ENCODE measurements around the gene INPP5D.

INPP5D gene

DNA sequence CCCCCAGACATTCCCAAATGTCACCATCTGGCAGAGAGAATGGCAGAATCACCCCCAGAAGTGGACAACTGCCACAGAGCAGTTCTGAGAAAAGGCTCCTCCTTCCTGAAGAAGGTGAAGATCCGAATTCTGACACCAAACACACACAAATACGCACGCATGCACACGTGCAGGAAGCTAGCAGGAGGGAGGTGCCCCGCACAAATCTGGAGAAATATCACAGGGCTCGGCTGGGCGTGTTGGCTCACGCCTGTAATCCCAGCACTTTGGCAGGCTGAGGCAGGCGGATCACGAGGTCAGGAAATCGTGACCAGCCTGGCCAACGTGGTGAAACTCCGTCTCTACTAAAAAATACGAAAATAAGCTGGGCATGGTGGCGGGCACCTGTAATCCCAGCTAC, 152.9 kb downstream of the INPP5D start:
- POLR2A ChIA-PET (ENCODE audit: low non-redundant PET), result no interaction called here
- H3K27ac ChIP-seq, result peak overlapping the region; percentile 93
- DNase-seq (ENCODE audit: low spot score), result peak; percentile 59
- CTCF ChIA-PET, result interaction anchor here (0.5 kb wide), 1 partner anchor 593 kb away, joined by 3 read pairs; no protein-coding TSS in a partner anchor
- TF ChIP-seq, protein P1, sequence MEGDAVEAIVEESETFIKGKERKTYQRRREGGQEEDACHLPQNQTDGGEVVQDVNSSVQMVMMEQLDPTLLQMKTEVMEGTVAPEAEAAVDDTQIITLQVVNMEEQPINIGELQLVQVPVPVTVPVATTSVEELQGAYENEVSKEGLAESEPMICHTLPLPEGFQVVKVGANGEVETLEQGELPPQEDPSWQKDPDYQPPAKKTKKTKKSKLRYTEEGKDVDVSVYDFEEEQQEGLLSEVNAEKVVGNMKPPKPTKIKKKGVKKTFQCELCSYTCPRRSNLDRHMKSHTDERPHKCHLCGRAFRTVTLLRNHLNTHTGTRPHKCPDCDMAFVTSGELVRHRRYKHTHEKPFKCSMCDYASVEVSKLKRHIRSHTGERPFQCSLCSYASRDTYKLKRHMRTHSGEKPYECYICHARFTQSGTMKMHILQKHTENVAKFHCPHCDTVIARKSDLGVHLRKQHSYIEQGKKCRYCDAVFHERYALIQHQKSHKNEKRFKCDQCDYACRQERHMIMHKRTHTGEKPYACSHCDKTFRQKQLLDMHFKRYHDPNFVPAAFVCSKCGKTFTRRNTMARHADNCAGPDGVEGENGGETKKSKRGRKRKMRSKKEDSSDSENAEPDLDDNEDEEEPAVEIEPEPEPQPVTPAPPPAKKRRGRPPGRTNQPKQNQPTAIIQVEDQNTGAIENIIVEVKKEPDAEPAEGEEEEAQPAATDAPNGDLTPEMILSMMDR (conservative IDR thresholded peaks at IDR 0.05; ENCODE audit: low read depth), result no peak

DNA sequence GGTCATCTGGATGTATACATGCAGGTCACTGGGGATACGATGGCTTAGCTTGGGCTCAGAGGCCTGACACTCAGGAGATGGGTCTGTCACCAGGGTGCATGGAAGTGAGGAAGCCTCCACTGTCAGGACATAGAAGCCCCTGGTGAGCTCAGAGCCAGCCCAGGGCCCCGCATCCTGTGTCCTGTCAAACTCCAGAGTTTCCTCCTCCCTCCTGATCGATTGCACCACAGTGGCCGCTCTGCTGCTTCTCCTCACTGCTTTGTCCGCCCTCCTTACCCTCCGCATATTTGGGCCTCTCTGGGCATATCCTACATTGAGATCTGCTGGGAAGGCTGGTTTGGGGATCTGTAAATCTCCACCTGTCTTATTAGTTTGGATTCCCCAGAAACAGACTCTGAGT, 153.8 kb downstream of the INPP5D start:
- DNase-seq (ENCODE audit: low spot score), result no peak
- ChIA-PET POLR2A (ENCODE audit: low non-redundant PET) (no interaction called here), CTCF (no interaction called here)
- H3K27ac ChIP-seq, result peak overlapping the region; percentile 93
- TF ChIP-seq, protein P1 (conservative IDR thresholded peaks at IDR 0.05; ENCODE audit: low read depth), result no peak

DNA sequence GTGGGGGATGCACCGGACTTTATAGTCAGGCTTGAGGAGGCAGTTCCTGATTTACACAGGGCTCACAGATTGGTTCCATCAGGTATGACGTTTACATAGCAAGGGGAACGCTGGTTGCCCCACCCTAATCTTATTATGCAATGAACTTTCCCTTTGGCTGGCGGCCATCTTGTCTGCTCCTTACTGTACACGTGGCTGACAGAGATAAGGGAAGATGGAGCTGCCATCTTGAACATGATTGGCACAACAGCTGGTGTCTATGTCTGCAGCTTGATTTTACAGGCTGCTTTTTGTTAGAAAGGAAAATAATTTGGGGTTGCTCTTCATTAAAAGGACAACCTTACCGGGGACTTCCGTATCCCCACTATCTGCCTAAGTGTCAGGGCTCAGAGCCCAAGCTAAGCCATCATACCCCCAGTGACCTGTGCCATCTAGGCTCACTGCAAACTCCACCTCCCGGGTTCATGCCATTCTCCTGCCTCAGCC, 157.8 kb downstream of the INPP5D start:
- TF ChIP-seq, protein P1 (conservative IDR thresholded peaks at IDR 0.05; ENCODE audit: low read depth), result no peak
- POLR2A ChIA-PET (ENCODE audit: low non-redundant PET), result no interaction called here
- CTCF ChIA-PET, result no interaction called here
- DNase-seq (ENCODE audit: low spot score), result no peak
- H3K27ac ChIP-seq, result no peak overlapping the region

DNA sequence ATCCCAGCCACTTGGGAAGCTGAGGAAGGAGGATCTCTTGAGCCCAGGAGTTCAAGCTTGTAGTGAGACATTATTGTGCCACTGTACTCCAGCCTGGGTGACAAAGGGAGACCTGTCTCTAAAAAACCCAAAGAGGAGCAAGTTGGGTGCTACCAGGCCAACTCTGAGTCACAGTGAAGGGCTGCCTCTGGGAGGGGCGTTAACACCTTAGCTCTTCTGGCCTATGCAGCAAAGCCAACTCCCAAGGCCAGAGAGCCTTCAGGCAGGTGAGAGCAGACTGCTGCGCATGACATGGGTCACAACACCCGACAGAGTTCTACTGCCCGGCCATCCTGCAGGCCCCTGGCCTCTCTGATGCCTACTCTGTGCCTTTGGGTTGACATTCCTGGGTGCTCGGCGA, 158.7 kb downstream of the INPP5D start:
- CTCF ChIA-PET, result no interaction called here
- POLR2A ChIA-PET (ENCODE audit: low non-redundant PET), result no interaction called here
- no peak for DNase-seq (ENCODE audit: low spot score)
- TF ChIP-seq, protein P1 (conservative IDR thresholded peaks at IDR 0.05; ENCODE audit: low read depth), result no peak
- H3K27ac ChIP-seq, result no peak overlapping the region

DNA sequence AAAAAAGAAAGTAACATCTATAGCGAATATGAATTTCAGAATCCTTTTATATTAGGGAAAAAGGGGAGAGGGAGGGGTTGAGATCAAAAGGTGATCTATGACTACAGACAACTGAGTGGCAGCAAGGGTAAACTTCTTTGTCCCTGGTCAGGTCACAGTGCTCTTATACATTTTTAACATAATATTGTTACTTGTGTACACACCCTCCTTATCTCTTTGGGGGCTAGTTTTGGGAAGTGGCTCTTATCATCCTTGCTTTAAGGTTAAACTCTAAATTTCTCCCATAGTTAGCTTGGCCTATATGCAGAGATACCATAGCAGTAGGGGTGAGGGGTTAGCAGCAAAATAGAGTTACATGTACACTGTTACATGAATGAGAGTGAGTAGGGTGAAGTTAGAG, 159.7 kb downstream of the INPP5D start:
- no peak overlapping the region for H3K27ac ChIP-seq
- DNase-seq (ENCODE audit: low spot score), result no peak
- ChIA-PET CTCF (no interaction called here), POLR2A (ENCODE audit: low non-redundant PET) (no interaction called here)
- TF ChIP-seq, protein P1 (conservative IDR thresholded peaks at IDR 0.05; ENCODE audit: low read depth), result no peak

DNA sequence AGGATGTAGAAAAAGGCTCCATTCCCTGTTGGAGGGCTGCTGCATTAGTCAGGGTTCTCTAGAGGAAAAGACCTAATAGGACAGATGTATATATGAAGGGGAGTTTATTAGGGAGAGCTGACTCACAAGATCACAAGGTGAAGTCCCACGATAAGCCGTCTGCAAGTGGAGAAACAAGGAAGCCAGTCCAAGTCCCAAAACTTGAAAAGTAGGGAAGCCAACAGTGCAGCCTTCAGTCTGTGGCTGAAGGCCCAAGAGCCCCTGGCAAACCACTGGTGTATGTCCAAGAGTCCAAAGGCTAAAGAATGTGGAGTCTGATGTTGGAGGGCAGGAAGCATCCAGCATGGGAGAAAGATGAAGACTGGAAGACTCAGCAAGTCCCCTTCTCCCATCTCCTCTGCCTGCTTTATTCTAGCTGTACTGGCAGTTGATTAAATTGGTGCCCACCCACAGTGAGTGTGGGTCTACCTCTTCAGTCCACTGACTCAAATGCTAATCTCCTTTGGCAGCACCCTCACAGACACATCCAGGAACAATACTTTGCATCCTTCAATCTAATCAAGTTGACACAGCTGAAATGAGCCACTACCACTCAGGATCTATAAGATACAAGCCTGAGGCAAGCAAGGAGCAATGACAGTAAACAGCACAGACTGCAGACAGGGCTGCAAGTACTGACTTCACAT, 161.4 kb downstream of the INPP5D start:
- TF ChIP-seq, protein P1 (conservative IDR thresholded peaks at IDR 0.05; ENCODE audit: low read depth), result no peak
- DNase-seq (ENCODE audit: low spot score), result no peak
- ChIA-PET CTCF (interaction anchor here (0.6 kb wide), 1 partner anchor 71 kb away, joined by 4 read pairs; no protein-coding TSS in a partner anchor), POLR2A (ENCODE audit: low non-redundant PET) (no interaction called here)
- no peak overlapping the region for H3K27ac ChIP-seq
